Activated CD8-positive, alpha-beta memory T cell treated with anti-CD3 and anti-CD28 coated beads, Interleukin-2, amount 50 U/mL, for 48 hours (primary cell): ENCODE results near the gene DDX1.

Experiments used
- DNase-seq: peaks from one replicate; pipeline ENCODE4 v3.0.0-alpha.2; 2020

Gene DDX1

GRCh38 chr2:15563227-15564100 is 28.2 kb upstream of the DDX1 start:
- DNase-seq, result no peak

DNA sequence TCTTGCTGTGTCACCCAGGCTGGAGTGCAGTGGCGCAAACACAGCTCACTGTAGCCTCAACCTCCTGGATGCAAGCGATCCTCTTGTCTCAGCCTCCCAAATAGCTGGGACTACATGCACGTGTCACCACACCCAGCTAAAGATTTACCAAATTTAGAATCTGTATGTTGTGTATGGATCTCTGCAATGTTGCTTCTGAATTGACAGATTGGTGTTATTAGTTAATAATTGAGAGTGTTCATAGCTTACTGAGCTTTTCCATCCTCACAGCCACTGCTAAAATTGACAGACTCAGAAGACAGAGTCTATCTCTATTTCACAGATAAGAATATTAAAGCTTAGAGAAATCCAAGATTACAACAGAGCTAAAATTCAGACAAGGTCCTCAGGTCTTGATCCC is 26.3 kb upstream of the DDX1 start:
- DNase-seq, result no peak

GRCh38 chr2:15565994-15566671 is 25.5 kb upstream of the DDX1 start:
- no peak for DNase-seq

- DNase-seq, result no peak
Observed at GRCh38 chr2:15566912-15567311, 24.8 kb upstream of the DDX1 start.

DNA sequence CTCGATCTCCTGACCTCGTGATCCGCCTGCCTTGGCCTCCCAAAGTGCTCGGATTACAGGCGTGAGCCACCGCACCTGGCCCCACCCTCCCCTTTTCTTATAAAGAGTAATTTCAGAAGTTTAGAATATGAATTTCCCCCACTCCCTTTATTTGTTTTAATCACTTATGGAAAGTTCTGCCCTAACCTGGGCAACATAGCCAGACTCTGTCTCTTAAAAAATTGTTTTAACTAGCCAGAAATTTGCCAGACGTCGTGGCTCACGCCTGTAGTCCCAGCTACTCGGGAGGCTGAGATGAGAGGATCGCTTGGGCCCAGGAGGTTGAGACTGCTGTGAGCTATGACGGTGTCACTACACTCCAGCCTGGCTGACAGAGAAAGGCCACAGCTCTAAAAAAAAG is 22.8 kb upstream of the DDX1 start:
- DNase-seq, result no peak

DNA sequence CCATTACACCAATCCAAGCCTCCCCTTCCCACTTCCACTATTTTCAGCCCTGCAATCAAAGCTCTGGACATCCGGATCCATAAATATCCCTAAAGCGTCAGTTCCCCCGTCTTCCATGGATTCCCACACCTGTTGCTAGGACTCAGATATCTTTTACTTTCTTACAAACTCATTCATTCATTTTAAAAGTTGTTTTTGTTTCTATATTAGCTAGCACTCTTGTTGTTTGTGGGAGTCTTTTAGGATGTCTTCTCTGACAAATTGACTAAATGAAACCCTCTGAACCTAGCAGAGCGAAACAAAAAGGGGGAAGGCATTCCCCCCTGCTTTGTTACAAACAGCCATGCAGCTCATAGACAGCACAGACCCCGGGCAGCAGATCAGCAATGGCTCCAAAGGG is 21.6 kb upstream of the DDX1 start:
- no peak for DNase-seq

GRCh38 chr2:15571729-15572128 is 19.9 kb upstream of the DDX1 start:
- DNase-seq, result no peak

DNA sequence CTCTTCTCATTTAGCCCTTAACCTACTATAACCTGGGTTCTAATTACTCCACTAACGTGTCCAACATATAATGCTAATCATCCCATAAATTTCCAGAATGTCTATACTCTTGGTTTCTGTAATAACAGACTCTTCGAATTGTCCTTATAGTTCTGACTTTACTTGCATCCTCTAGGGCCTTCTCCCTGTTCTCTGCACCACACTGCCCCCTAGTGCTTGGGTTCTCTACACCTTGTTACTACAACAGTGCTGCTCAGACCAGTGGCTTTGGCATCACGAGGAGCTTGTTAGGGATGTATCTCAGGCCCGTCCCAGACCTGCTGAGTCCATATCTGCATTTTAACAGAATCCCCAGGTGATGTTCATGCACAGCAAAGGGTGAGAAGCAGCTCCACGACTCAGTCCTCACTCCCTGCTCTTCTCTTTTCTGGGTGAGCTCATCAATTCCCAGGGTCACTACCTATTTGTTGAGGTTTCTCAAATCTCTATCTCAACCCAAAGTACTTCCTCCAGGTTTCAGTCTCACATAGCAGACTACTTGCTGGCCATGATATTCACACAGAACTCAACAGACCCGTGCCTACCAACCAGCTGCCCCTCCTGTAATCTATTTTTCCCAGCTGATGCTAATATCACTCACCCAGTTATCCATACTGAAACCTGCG is 14.5 kb upstream of the DDX1 start:
- DNase-seq, result peak; percentile 93

DNA sequence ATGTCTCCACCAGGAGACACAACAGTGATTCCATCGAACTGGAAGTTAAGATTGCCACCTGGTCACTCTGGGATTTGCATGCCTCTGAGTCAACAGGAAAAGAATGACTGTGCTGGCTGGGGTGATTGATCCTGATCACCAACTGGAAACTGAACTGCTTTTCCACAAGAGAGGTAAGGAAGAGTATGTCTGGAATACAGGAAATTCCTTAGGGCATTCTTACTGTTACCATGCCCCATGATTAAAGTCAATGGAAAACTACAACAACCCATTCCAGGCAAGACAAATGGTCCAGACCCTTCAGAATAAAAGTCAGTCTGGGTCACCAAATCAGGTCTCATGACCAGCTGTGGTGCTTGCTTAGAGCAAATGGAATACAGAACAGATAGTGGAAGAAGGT is 12.0 kb upstream of the DDX1 start:
- no peak for DNase-seq

DNA sequence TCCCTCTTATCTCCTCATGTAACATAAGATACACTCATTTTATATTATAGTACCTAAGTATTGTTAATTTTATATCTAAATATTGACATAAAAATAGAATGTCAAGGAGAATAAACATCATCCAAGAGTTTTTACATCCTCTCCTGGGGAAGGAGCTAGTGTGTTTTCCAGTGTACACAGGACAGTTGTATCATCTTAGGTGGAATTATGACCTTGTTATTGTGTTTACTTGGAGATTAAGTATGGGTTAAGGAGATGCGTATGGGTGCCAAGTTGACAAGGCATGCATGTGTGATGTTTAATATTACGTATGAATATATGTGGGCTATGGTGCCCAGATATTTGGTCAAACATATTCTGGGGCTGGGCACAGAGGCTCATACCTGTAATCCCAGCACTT is 11.2 kb upstream of the DDX1 start:
- no peak for DNase-seq

DNA sequence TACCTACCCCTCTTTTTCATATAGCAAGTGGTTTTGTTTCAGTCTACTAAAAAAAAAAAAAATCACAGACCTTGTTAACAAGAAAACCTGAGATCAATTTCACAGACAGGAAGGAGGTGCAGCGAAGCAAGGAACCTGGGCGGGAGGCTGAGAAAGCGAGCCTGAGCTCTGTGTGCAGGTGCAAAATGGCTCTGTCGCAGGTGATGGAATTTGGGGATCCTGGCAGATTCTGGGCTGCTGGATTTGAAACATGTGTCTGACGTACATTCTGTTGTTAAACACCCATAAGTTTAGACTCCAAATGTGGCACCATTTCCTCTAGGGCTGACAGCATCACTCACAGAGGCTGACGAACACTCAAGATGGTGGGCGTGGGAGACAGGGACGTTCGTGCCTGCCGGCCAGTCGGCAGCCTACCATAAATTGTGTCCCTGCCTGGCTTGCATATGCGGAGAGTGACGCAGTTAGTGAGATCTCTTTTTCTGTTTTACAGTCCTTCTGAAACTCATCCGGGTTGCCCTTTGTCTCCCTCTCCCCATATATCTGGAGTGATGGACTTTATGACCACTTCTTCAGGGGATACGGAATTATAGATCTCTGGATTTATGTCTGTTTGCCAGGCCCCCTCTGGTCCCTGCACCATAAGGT is 8.8 kb upstream of the DDX1 start:
- no peak for DNase-seq

- no peak for DNase-seq
Observed at GRCh38 chr2:15583826-15584225, 7.8 kb upstream of the DDX1 start.

GRCh38 chr2:15584316-15584715 is 7.4 kb upstream of the DDX1 start:
- no peak for DNase-seq

DNA sequence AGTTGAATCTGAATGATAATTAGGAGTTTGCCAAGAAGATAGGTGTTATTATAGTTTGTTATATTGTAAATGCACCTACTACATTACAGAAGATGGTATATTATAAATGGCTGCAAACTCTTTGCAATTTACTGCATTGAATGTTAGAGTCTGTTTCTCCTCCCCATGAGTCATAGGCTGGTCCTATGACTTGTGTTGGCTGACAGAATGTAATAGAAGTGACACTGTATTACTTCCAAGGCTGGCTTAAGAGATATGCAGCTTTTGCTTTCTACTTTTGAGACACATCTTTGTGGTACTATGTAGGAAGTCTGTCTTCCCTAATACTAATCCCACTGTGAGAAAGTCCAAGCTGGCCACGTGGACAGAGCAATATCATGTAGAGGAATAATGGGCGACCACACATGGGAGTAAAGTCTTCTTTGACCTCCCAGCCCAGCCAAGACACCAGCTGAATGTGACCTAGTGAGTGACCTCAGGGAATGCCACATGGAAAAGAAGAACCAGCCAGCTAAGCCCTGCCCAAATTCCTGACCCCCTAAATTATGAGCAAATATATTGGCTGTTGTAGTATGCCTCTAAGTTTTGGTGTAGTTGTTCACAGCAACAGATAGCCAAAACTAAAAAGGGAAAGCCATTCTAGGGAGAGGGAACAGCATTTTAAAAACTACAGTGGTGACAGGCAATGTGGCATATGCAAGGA is 6.8 kb upstream of the DDX1 start:
- DNase-seq, result no peak

DNA sequence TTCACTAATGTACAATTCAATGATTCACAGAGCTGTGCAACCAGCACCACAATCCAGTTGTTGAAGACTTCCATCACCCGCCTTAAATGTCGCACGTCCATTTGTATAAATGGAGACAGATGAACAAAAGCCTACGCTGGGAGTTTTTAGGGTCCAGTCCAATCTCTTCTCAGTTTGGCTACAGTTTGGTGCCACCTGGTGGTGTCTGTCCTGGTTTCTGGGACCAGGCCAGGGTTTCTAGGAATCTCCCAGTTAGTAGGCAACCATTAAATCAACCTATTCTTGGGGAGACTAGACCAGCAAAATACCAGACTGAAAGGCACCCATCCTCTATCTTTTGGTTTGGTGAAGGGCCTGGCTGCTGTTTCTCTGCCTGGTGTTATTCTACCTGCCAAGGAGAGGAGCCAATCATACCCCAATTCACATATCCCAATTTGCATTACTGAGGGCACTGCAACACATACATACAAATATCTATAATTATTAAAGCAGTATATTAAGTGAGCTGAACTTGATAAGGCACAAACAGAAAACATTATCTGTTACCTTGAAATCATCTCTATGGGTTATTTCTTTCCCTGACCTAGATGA is 3.2 kb upstream of the DDX1 start:
- DNase-seq, result no peak

- DNase-seq, result no peak
Observed at GRCh38 chr2:15591373-15591691, 336 bp upstream of the DDX1 start.

DNA sequence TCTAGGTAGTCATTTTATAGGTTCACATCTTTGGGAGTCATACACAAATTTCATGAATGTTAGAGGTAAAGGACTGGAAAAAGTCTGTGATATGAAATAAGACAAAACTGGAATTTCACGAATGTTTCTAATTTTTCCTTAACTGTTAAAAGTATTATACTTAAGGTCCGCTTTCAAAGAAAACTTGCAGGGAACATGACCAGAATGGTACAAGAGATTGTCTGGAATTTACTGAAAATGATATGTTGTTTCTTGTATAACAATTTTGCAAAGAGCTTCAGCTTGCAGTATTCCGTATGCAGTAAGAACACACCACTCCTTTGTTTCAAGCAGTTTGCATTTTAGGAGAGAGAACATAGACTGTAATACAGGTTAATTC is 1.6 kb downstream of the DDX1 start:
- DNase-seq, result no peak

DNA sequence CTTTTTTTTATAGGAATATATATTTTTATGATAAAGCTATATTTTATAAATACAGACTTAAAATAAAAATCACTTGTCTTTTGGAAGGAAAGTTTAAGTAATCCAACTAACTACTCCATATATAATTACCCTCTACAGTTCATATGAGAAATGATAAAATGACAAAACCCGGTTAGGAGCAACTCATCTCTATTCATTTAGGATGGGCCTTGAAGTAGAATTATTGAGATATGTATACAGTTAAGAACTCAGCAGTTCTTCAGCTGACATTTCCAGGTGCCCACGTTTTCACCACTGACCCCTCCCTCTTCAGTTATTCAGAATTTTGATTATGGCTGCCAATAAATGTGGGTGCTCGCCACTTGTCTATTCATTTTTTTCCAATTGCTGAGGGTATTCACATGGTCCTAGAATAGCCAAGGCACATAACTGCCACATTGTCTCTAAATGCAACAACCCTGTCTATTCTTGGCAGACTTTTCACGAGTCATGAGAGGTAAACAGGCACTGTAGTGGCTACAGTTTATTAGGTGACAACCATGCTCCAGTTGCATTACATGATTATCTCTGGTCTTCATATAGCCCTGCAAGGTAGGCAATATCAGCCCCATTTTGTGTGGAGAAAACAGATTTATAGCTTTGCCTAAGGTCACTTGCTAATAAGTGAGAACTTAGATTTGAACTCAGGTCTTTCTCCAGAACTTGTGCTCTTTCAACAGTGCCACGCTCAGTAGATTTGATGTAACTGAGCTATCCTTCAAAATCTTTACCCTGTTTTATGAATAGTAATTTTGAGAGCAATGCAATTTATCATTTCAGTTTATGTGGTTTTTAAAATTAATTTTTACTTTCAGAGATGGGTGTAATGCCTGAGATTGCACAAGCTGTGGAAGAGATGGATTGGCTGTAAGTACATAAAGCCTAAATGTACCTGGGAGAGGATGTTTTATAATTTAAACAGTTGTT is 2.9 kb downstream of the DDX1 start:
- DNase-seq, result no peak

DNA sequence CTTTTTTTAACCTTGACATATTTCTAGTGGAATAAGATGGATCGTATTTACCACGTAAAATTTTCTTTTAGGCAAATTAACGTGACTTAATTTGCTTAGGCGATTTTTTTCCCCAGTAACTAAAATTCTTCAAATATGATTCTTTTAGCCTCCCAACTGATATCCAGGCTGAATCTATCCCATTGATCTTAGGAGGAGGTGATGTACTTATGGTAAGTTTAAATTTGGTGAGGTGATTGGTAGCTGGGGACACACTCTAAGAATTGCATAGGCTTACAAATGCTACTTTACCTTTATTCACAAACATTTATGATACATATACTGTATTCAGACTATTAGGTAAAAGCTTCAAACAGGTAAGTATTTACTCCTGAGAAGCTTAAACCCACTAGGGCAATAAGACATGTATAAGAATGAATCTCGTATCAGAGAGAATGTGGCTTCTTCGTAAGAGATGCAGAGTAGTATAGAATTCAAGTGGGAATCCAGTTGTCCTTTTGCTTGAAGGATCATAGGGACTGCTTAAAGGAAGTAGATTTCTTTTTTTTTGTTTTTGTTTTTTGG is 3.8 kb downstream of the DDX1 start:
- no peak for DNase-seq

GRCh38 chr2:15595936-15596335 is 4.3 kb downstream of the DDX1 start:
- no peak for DNase-seq

DNA sequence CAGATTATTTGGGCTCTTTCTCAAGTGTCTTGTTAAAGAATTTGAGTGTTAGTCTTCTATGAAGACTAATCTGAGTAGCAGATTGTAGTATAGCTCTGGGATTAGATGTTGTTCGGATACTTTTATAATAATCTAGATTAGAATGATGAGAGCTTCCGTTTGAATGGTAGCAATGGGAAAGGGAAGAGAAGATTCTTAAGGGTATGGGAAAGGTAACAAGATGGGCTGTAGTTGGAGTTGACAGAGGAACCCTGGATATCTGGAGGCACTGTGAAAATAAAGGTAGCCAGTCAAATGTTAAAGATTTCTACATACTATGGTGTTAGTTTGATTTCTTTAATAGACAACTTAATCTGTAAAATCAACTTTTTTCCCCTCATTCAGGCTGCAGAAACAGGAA is 4.7 kb downstream of the DDX1 start:
- DNase-seq, result no peak
